Gastrocnemius medialis (tissue), 4 donors: ENCODE measurements around the gene ARPP19.

Experiments used
- POLR2A ChIP-seq, 2 donors: fragments of 450-650 bp; IDR thresholded peaks; one replicate each; pipeline ENCODE4 v1.6.1; 2017; ENCODE audit warnings: antibody characterized with exemption in 2 of 2, mild to moderate bottlenecking in 2 of 2, moderate library complexity in 2 of 2
- TF ChIP-seq, protein P1 (sequence below), 5 experiments: fragments of 450-650 bp in 3 of 5; fragments of 200-600 bp in 2 of 5; sonication (generic) in 2 of 5; IDR thresholded peaks in 4 of 5; conservative IDR thresholded peaks in 1 of 5; 1 replicate in 4 of 5; 2 replicates in 1 of 5; pipeline ENCODE4 v1.5.1; 2016 to 2019; ENCODE audit warnings: antibody characterized with exemption in 5 of 5, mild to moderate bottlenecking in 3 of 5, moderate library complexity in 3 of 5

DNA sequence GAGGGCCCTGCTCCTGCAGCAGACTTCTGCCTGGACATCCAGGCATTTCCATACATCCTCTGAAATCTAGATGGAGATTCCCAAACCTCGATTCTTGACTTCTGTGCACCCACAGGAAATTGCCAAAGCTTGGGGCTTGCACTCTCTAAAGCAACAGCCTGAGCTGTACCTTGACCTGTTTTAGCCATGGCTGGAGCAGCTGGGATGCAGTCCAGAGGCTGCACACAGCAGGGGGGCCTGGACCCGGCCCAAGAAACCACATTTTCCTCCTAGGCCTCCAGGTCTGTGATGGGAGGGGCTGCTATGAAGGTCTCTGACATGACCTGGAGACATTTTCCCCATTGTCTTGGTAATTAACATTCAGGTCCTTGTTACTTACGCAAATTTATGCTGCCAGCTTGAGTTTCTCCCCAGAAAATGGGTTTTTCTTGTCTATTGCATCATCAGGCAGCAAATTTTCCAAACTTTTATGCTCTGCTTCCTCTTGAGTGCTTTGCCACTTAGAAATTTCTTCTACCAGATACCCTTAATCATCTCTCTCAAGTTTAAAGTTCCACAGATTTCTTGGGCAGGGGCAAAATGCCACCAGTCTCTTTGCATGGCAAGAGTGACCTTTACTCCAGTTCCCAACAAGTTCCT, 28.3 kb downstream of the ARPP19 start:
- TF ChIP-seq, protein P1, sequence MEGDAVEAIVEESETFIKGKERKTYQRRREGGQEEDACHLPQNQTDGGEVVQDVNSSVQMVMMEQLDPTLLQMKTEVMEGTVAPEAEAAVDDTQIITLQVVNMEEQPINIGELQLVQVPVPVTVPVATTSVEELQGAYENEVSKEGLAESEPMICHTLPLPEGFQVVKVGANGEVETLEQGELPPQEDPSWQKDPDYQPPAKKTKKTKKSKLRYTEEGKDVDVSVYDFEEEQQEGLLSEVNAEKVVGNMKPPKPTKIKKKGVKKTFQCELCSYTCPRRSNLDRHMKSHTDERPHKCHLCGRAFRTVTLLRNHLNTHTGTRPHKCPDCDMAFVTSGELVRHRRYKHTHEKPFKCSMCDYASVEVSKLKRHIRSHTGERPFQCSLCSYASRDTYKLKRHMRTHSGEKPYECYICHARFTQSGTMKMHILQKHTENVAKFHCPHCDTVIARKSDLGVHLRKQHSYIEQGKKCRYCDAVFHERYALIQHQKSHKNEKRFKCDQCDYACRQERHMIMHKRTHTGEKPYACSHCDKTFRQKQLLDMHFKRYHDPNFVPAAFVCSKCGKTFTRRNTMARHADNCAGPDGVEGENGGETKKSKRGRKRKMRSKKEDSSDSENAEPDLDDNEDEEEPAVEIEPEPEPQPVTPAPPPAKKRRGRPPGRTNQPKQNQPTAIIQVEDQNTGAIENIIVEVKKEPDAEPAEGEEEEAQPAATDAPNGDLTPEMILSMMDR (IDR thresholded peaks at IDR 0.05 in 4 of 5, conservative IDR thresholded peaks at IDR 0.05 in 1 of 5), result no peak
- no peak for TF ChIP-seq POLR2A (IDR thresholded peaks at IDR 0.05)
